ENCODE results near the gene WDPCP.
"Not testable (repeated sequence)": the region's sequence is repeated elsewhere in the genome, so short reads cannot be mapped to it uniquely, and the experiment has no call there.

- TF ChIP-seq CTCF (conservative IDR thresholded peaks at IDR 0.05; ENCODE audit: low read length); EZH2phosphoT487 (IDR thresholded peaks at IDR 0.05; ENCODE audit: borderline replicate concordance, low read depth, low read length): not testable (repeated sequence)
These were observed 30.5 kb downstream of the WDPCP start for GRCh38 chr2:63557819-63558218.

Data from OCI-LY7 (cell line).